HG03520 (cell line): ENCODE data around the gene SCO1.
"Not testable (repeated sequence)": the region's sequence is repeated elsewhere in the genome, so short reads cannot be mapped to it uniquely, and the experiment has no call there.

Experiments used
- ATAC-seq: cut with Tn5 transposase; IDR thresholded peaks from one replicate; pipeline ENCODE4 v1.9.1; 2021; ENCODE audit warnings: mild to moderate bottlenecking, moderate library complexity; ENCODE audit not compliant: unreplicated experiment

Gene SCO1

DNA sequence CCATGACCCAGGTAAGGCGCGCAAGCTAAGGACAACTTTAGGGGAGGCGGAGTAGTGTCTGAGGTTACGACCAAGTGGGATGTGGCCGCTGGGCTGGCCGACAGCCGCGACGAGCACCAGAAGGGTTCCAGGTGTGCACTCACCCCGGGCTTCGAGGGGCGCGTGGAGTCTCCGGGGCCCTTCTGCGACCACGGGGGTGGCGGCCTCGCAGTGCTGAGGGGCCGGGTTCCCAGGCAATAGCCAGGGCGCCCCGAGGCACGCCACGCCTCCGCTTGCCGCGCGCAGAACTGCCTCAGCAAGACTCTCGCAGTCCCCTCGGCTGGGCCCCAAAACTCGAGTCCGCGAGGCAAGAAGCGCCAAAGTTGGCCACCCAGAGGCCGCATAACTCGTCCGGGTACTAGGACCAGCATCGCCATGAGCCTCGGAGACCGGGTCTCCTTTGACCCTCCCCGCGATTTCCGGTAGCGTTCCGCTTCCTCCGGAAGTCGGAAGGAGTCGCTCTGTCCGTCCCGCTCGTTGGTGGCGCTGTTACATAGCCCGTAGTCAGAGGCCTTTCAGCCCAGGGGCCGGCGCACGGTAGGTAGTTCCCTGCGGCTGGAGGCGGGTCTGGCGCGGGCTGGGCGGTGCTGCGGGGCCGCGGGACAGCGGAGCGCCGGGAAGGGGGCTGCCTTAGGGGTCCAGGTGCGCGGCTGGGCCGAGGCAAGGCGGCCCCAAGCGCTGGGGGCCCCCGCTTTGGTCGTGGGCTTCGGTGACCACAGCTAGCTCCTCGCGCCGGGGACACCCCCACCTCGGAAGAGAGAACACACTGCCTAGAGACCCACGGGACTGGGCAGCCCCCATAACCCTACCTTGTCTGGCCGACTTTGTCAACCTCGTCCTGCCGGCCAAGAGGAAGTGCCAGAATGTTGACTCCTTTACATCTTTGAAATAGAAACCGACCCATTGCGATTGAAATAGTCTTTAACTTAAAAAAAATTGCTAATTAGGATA is at the start of gene SCO1, which contains the start of gene ADPRM:
SCO1 (minus strand) TSS at position 442 of the 990 bp plus-strand sequence; CDS start at position 416, 26 bp downstream.
ADPRM (plus strand) TSS at position 503 of the 990 bp plus-strand sequence. CDS start 7,333 bp downstream, outside the sequence.
- peak; percentile 95 for ATAC-seq

DNA sequence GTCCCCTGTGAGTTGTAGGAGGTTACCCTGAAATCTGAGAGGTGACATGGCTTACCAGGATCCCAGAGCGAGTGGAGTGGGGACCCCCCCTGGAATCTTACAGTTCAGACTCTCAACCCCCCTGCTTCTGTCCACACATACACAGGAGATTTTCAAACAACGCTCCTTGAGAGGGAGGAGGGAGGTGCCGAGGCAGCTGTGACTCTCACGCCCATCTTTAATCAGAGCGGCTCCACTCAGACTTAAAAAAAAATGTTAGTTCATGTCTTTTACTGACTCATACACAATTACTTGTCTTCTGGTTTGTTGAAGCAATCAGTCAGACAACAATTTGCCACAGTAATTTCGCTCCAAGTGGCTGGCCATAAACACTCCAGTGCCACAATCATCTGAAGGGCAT is 47.9 kb upstream of the SCO1 start:
- ATAC-seq: no peak

DNA sequence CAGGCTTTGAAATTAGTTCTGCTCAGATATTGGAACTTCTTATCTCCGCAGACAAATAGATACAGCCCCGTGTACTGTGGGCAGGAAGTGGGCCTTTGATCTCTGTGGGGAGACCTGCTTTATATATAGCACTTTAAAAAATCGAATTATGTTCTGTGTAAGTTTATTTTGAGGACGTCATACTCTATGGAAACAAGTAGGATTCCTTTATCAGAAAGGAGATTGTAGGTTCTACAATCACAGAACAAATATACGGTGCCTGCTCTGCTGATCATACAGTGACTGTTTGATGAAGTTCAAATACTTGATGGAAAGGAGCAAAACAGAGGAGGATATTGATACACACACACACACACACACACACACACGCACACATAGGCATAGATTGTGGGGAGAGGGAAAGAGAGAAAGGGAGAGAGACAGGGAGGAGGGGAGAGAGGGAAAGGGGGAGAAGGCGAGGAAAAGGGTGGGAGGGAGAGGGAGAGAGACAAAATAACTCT is 47.2 kb upstream of the SCO1 start:
- no peak for ATAC-seq

DNA sequence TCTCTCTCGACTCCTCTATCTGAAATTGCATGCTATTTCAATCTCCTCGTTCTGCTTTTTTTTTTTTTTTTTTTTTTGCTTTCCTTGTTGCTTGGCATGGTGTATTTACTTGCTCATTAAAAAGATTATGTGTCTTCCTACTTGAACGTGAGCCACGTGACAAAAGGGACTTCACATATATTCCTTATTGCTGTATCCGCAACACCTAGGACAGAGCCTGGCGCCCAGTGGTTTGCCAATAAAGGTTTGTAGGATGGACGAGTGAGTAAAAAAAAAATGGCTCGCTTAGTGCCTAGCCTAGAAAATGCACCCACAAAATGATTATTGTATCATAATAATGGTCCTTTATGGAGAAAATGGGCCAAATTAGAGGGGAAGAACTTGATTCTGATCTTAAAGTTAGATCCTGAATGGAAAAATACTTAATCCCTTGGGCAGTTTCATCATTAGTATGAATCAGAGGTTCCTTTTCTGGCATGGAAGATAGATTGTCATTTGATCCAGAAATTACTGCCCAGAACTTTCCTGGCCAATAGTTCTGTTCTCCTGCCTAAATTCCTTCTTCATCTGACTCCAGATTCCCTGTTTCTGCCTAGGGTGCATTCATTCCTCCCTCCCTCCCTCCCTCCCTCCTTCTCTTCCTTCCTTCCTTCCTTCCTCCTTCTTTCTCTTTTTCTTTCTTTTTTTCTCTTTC is 46.1 kb upstream of the SCO1 start:
- no peak for ATAC-seq

DNA sequence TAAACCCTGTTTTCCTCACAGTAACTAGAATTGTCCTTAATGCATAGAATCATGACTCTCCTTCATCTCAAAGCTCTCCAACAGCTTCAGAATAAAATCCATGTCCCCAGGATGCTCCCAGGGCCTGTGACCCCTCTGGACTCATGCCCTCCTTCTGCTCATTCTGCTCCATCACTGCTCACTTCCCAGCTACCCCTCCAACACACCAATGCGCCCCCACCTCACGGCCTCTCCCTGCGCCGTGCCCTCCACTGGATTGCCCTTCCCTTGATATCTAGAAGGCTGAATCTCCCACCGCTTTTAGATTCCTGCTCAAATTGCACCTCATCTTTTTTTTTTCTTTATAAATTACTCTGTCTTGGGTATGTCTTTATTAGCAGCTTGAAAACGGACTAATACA is 45.1 kb upstream of the SCO1 start:
- ATAC-seq: no peak

DNA sequence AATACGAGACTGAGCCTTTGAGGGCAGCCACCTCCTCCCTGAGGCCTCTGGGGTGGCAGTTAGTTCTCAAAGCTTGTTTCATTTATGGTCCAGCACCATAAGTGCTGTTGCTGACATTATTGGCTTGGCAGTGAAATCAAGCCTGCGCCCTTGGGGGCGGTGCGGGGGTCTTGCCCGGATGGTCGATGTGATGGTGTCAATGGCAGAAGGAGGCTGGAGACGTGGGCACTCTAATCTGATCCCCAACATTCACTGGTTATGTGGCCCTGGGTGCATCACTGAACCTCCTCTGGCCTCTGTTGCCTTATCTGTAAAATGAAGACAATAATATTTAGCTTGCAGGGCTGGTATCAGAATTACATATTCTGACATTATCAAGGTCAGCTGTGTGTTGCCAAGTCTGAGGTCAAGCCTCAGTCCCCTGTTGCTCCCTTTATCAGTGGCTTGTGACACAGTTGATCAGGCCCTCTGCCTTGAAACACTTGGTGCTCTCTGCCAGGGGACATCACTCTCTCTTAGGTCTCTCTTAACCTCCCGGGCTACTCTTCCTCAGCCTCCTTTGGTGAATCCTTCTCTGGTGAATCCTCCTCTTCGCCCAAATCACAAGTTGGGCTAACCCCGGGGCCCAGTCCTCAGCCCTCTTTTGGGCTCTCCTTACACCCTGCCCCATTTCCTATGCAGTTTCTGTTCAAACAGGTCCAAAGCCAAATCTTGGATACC is 44.2 kb upstream of the SCO1 start:
- ATAC-seq: no peak

DNA sequence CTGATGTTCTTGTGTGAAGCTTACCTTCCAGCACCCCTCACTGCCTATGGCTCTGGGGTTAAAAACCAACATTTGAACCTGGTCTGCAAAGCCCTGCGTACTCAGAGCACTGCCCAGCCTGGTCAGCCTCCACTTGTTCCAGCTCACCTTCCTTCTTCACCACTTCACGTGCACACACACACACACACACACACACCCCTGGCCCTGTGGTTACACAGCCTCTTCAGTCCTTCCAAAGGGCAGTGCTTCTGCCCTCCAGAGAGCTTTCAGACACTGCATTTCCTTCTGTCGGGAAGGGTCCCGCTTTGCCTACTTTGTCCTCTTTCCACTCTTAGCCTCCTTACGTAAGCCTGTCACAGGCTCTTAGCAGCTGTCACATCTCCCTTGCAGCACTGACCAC is 42.1 kb upstream of the SCO1 start:
- ATAC-seq: no peak

DNA sequence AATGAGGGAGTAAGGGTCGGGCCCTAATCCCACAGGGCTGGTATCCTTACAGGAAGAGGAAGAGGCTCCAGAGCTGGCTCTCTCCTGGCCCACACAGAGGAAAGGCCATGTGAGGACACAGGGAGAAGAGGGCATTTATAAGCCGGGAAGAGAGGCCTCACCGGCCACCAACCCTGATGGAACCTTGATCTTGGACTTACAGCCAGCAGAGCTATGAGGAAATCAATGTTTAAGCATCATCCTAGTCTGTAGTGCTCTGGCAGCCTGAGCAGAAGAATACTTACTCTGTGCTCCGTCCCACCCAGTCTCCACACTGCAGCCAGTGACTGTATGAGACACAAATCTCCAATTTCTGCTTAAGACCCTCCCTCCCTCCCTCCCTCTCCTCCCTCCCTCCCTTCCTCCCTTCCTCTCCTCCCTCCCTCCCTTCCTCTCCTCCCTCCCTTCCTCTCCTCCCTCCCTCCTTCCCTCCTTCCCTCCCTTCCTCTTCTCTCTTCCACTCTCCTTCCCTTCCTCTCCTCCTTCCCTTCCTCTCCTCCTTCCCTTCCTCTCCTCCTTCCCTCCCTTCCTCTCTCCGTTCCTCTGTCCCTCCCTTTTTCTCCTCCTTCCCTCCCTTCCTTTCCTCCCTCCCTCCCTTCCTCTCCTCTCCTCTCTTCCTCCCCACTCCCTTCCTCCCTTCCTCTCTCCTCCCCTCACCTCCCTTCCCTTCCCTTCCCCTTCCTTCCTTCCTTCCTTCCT is 41.4 kb upstream of the SCO1 start:
- no peak for ATAC-seq

DNA sequence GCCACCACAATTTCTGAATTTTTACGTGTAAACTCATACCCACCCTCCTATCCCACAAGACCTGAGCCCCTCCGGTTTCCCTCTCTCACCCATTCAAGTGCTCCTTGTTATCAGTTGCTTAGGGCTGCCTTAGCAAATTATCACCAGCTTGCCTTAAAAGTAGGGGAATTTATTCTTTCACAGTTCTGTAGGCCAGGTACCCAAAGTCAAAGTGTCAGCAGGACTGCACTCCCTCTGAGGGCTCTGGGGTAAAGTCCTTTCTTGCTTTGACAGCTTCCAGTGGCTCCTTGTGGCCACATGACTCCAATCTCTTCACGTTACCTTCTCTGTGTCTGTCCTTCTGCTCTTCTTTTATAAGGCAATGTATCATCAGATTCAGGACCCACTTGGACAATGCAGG is 40.4 kb upstream of the SCO1 start:
- no peak for ATAC-seq

DNA sequence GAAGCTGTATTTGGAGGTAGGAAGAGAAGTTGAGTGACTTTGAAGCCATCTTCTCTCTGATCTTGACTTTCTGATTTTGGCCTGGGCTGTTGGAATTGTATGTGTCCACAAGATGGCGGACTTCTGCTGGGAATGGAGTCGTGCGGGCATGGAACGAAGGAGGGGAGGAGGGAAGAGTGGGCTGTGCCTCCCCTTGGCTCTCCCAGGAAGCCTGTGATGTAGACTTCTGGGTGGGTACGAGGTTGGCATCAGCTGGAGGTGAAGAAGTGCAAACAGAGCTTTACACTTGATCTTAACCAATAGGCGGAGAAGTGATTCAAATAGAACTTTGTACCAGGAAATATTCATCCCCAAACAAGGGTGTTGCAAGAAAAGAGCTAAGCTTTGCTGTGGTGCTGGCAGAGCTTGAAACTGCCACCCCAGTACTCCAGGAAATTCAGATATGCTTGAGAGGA is 39.9 kb upstream of the SCO1 start:
- ATAC-seq: no peak

DNA sequence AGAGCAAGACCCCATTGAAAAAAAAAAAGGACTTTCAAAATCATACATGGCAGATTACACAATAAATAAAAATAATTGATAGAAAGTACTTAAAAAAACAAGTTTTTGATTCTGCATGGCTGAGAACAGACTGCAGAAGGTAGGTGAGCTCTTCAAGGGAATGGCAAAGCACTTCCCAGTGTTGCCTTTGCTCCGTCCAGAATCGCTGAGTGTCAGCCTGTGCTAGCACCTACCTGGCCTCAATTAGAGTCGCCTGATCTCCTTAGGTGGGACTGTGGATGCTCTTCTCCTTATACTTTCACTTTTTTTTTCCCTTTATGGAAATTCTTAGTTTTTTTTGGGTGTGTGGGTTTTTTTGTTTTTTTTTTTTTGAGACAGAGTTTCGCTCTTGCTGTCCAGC is 38.5 kb upstream of the SCO1 start:
- no peak for ATAC-seq

DNA sequence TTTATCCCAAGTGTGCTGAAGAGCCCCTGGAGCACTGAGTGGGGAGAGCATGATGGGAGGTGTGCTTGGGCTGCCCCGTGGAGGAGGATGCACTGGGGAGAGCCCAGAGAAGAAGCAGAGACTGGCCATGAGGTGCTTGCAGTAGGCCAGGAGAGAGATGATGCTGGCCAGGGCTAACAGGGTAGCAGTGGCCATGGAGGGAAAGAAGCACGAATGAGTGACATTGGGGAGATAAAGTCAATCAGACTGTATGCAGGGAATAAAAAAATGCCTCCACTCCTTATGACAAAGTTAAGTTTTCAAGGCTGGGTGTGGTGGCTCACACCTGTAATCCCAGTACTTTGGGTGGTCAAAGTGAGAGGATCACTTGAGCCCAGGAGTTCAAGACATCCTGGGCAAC is 37.9 kb upstream of the SCO1 start:
- ATAC-seq: no peak

DNA sequence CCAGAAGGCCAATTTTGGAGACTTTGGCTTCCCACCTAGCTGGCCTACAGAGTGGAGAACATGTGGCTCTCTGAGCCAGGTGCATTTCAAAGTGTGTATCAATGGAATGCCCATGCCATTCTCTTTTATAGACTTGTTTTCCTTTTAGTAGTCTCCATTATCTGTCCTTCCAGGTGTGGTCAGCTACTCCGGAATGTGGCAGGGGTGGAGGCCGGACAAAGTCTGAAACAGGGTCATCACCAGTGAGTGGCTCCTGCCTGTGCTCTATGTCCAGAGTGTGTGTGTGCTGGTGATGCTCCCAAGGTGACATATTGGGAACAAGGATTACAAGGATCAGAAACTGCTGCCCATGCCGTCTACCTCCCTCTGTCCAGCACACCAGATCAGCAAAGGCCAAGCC is 36.3 kb upstream of the SCO1 start:
- ATAC-seq: no peak

DNA sequence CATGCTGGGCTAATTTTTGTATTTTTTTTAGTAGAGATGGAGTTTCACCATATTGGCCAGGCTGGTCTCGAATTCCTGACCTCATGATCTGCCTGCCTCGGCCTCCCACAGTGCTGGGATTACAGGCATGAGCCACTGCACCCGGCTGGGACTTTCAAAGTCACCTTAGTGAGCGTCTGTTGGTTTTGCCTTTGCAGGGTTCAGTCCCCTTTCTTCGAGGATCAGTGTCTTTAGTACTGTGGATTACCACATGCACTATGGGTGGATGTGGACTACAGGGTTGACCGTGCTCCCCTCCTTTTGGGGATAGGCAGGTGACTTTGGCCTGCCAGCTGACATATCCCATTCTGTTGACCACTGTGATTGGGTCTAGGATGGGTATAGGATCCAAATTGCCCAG is 34.8 kb upstream of the SCO1 start:
- not testable (repeated sequence) for ATAC-seq

DNA sequence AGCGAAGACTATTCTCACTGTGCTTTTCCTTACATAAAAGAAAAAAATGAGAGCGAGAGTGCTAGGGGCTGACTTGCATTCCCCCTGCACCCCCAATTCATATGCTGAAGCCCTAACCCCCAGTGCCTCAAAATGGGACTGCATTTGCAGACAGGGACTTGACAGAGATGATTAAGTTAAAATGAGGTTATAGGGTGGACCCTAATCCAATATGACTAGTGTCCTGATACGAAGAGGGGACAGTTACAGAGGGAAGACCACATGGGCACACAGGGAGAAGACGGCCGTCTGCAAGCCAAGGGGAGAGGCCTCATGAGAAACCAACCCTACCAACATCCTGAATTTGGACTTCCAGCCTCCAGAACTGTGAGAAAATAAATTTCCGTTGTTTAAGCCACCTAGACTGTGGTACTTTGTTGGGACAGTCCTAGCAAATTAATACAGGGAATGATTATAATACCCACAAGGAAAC is 34.1 kb upstream of the SCO1 start:
- ATAC-seq: no peak

DNA sequence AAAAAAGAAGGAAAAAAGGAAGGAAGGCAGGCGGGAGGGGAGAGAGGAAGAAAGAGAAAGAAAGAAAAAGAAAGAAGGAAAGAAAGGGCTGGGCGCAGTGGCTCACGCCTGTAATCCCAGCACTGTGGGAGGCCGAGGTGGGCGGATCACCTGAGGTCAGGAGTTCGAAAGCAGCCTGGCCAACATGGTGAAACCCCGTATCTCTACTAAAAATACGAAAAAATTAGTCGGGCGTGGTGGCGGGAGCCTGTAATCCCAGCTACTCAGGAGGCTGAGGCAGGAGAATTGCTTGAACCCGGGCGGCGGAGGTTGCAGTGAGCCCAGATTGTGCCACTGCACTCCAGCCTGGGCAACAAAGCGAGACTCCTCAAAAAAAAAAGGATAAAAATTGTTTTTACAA is 32.9 kb upstream of the SCO1 start:
- not testable (repeated sequence) for ATAC-seq

DNA sequence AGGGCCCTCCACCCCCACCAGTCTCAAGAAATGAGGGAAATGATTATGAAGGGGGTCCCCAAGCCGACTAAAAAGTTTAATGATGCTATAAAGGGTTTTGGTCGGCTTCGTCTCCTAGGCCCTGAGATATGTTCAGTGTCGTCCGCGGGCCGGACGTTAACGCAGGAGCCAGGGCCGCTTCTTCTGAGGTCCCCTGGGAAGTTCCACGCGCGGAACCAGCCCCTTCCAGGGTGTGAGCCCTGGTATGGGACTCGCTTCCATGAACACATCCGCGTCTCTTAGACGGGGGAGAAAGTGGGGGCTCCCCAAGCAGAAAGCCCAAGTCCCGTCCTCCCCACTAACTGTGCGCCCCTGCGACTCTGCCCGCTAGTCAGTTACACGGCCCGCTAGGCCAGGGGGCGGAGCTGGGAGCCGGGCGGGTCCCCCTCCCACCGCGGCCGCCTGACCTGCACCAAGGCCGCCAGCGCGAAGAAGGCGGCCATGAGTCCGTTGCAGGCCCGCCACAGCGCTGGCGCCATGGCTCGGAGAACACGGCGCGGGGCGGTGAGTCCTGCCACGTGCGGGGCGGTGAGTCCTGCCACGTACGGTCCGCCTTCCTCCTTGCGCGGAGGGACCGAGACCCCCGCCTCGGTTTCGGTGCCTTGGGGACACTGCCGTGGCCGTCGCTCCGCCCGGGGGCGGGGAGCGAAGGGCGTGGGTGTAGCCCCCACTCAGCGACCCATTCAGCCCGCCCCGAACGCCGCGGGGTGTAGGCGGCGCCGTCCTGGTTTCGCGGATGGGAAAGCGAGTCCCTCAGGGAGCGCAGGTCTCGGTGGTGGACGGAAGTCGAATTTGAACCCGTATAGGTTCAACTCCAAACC is 32.2 kb upstream of the SCO1 start, which contains the start of gene TMEM220:
TMEM220 (minus strand) TSS at position 690 of the 860 bp plus-strand sequence; CDS start at position 518, 172 bp downstream.
- peak; percentile 46 for ATAC-seq

DNA sequence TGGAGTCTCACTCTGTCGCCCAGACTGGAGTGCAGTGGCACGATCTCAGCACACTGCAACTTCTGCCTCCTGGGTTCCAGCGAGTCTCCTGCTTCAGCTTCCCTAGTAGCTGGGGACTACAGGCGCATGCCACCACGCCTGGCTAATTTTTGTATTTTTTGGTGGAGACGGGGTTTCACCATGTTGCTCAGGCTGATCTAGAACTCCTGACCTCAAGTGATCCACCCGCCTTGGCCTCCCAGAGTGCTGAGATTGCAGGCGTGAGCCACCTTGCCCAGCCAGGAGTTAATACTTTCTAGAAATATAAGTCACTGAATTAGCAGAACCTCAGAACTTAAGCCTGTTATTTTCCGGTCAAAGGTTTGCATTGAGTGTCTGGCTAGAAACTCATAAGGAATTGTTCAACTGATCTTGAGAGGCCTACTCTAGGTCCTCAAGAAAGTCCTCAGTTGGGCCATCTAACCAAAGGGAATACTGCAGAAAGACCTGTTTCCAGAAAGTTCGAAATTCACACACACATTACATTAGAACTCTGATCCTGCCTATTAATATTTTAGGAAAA is 31.1 kb upstream of the SCO1 start:
- ATAC-seq: no peak

DNA sequence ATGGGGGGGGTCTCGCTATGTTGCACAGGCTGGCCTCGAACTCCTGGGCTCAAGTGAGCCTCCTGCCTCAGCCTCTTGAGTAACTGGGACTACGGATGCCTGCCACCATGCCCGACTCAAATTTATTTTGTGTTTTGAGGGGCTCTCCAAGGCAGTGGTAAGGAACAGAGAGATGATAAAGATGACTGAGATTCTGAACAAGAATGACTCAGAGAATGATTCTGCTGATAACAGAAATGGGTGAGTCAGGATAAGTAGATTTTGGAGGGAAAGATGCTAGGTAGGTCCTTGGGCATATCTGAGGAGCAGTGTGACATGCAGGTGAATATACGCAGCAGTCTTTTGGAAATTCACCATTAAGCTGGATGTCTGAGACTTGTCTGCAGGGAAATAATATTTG is 29.9 kb upstream of the SCO1 start:
- no peak for ATAC-seq
